K562 (cell line): ENCODE measurements around the gene FAM219B. TPM values are rescaled to one million over a fixed set of nuclear protein-coding genes. Genes with fewer than 3 reads are reported as not detected.
A peak's percentile ranks its signal among the peaks of the same experiment; 100 is the strongest.

Experiments used
- ATAC-seq: fragments of 200-7000 bp; cut with Tn5 transposase; 3 replicates; pipeline ENCODE4 v1.9.1; 2020; ENCODE audit warnings: moderate library complexity
- BruUV-seq: library from RNA; stranded (reverse); fragments of 400-500 nt; replicated peaks from 2 replicates; lab custom pipeline; 2021; lab: Mats Ljungman, UMichigan
- CTCF ChIA-PET: fragments of 300-600 bp; formaldehyde crosslinking; extraction: SDS; loops from one replicate; lab custom pipeline; 2021; ENCODE audit warnings: low intra/inter-chr PET ratio; lab: Yijun Ruan, JAX
- POLR2A ChIA-PET: fragments of 300-600, 350-650 bp; sonication (Branson Sonifier 250); formaldehyde crosslinking; extraction: SDS; loops from one replicate; lab custom pipeline; 2021; ENCODE audit warnings: antibody characterized with exemption, inconsistent platforms; lab: Yijun Ruan, JAX
- DNase-seq, 4 experiments: peaks; one replicate each; pipeline versions ENCODE4 v3.0.0 to v3.0.0-alpha.2; 2011 to 2018; ENCODE audit warnings: low spot score in 3 of 4, mixed read lengths in 3 of 4; ENCODE audit errors: extremely low read depth in 1 of 4
- FAIRE-seq: peaks from 2 replicates; lab custom pipeline; 2011; peaks lifted over from hg19 to GRCh38; lab: Jason Lieb, UNC
- H2AFZ ChIP-seq: 2 replicates; pipeline ENCODE4 v1.6.0; 2011; ENCODE audit warnings: low read depth, low read length, control low read depth, inconsistent platforms
- H3K27ac ChIP-seq: fragments of 200-600 bp; 3 replicates; pipeline ENCODE4 v1.8.0; 2011; ENCODE audit warnings: low read depth, mild to moderate bottlenecking, control low read depth, inconsistent platforms, low read length, moderate library complexity, mixed read lengths; ENCODE audit errors: extremely low read depth
- H3K27me3 ChIP-seq, 2 experiments: fragments of 300-600 bp in 1 of 2; 2 replicates in 1 of 2; 3 replicates in 1 of 2; pipeline versions ENCODE4 v1.6.0 to v1.8.0; 2011; ENCODE audit warnings: inconsistent platforms in 2 of 2, low read length in 2 of 2, mild to moderate bottlenecking in 1 of 2, mixed read lengths in 1 of 2, moderate library complexity in 1 of 2; ENCODE audit not compliant: control insufficient read depth in 2 of 2, insufficient read depth in 2 of 2
- H3K36me3 ChIP-seq: fragments of 300-600 bp; 3 replicates; pipeline ENCODE4 v1.8.0; 2011; ENCODE audit warnings: mild to moderate bottlenecking, low read length, inconsistent platforms; ENCODE audit not compliant: control insufficient read depth, insufficient read depth
- H3K4me1 ChIP-seq, 2 experiments: fragments of 200-600 bp in 1 of 2; replicated peaks in 1 of 2; 2 replicates in 1 of 2; 3 replicates in 1 of 2; pipeline versions ENCODE4 v1.5.1 to v1.8.0; 2011; ENCODE audit warnings: inconsistent platforms in 2 of 2, low read length in 2 of 2, mild to moderate bottlenecking in 1 of 2, mixed read lengths in 1 of 2, moderate library complexity in 1 of 2; ENCODE audit not compliant: control insufficient read depth in 2 of 2, insufficient read depth in 2 of 2
- H3K4me2 ChIP-seq: 2 replicates; pipeline ENCODE4 v1.6.1; 2011; ENCODE audit warnings: low read length, control low read depth, inconsistent platforms, mixed read lengths; ENCODE audit not compliant: insufficient read depth
- H3K4me3 ChIP-seq: fragments of 200-600 bp; sonication (generic), shearing (Covaris generic); 2 replicates; pipeline ENCODE4 v1.5.1; 2016; ENCODE audit warnings: control low read depth, inconsistent platforms
- H3K79me2 ChIP-seq: fragments of 200-600 bp; 3 replicates; pipeline ENCODE4 v1.8.0; 2011; ENCODE audit warnings: low read length, inconsistent platforms; ENCODE audit not compliant: control insufficient read depth, insufficient read depth
- H3K9ac ChIP-seq, 2 experiments: 2 replicates each; pipeline versions ENCODE4 v1.6.0 to v1.6.1; 2011; ENCODE audit warnings: low read depth in 2 of 2, low read length in 2 of 2, control low read depth in 1 of 2, inconsistent platforms in 1 of 2, mild to moderate bottlenecking in 1 of 2, mixed read lengths in 1 of 2; ENCODE audit not compliant: insufficient read depth in 1 of 2
- H3K9me1 ChIP-seq: one replicate; pipeline ENCODE4 v1.6.0; 2011; ENCODE audit warnings: inconsistent platforms, mild to moderate bottlenecking, low read length, moderate library complexity; ENCODE audit not compliant: control insufficient read depth, insufficient read depth
- H3K9me3 ChIP-seq: replicated peaks from 2 replicates; pipeline ENCODE4 v1.5.1; 2011; ENCODE audit warnings: low read depth, low read length, inconsistent platforms; ENCODE audit not compliant: control insufficient read depth, insufficient read depth
- H4K20me1 ChIP-seq: replicated peaks from 2 replicates; pipeline ENCODE4 v1.6.1; 2011; ENCODE audit warnings: low read length, inconsistent platforms, mixed read lengths; ENCODE audit not compliant: control insufficient read depth, insufficient read depth
- CTBP1 ChIP-seq: fragments of 450-650 bp; IDR thresholded peaks from 2 replicates; pipeline ENCODE4 v1.6.1; 2016; ENCODE audit warnings: borderline replicate concordance
- GABPB1 ChIP-seq: sonication (generic); formaldehyde crosslinking; IDR thresholded peaks from 2 replicates; pipeline ENCODE4 v1.8.0; 2022; ENCODE audit warnings: mild to moderate bottlenecking, missing genetic modification reagents
- KLF16 ChIP-seq: IDR thresholded peaks from 2 replicates; pipeline ENCODE4 v1.6.1; 2016; ENCODE audit warnings: antibody characterized with exemption
- MEIS2 ChIP-seq: fragments of 450-650 bp; IDR thresholded peaks from 2 replicates; pipeline ENCODE4 v1.6.1; 2014; ENCODE audit warnings: mild to moderate bottlenecking; ENCODE audit not compliant: partially characterized antibody
- SAP30 ChIP-seq: fragments of 200-600 bp; sonication (generic); IDR thresholded peaks from 2 replicates; pipeline ENCODE4 v1.6.1; 2012; ENCODE audit warnings: borderline replicate concordance, low read depth, mild to moderate bottlenecking, moderate library complexity, low read length, control low read depth, inconsistent platforms; ENCODE audit not compliant: insufficient read depth, poor library complexity, severe bottlenecking
- SMARCE1 ChIP-seq: fragments of 450-650 bp; IDR thresholded peaks from 2 replicates; pipeline ENCODE4 v1.7.1; 2016; ENCODE audit warnings: mild to moderate bottlenecking
- SP1 ChIP-seq: sonication (generic); formaldehyde crosslinking; IDR thresholded peaks from 2 replicates; pipeline ENCODE4 v1.8.1; 2022; ENCODE audit warnings: mild to moderate bottlenecking, missing genetic modification reagents
- ZBTB17 ChIP-seq: fragments of 450-650 bp; formaldehyde crosslinking; IDR thresholded peaks from 2 replicates; pipeline ENCODE4 v1.4.0; 2020; ENCODE audit warnings: mild to moderate bottlenecking
- ZBTB9 ChIP-seq: fragments of 450-650 bp; formaldehyde crosslinking; IDR thresholded peaks from 2 replicates; pipeline ENCODE4 v1.4.0; 2020; ENCODE audit warnings: mild to moderate bottlenecking, moderate library complexity
- ZNF280A ChIP-seq: fragments of 450-650 bp; IDR thresholded peaks from 2 replicates; pipeline ENCODE4 v1.6.1; 2018; ENCODE audit warnings: mild to moderate bottlenecking, low read depth; ENCODE audit not compliant: partially characterized antibody
- WGBS: fragments of 100-300 bp; shearing (Covaris generic); methylation state at CpG from one replicate; pipeline ENCODE4 v1.1.6; 2016; ENCODE audit warnings: low coverage, mixed read lengths; ENCODE audit not compliant: insufficient coverage; ENCODE audit errors: missing lambda C conversion rate; 5-methylcytosine and 5-hydroxymethylcytosine counted together
- in situ Hi-C: fragments of 300-500 bp; cut with MboI; formaldehyde crosslinking; loops from 4 replicates; pipeline ENCODE4 v1.15.0; 2018; ENCODE audit warnings: inconsistent platforms, mixed read lengths
- intact Hi-C: fragments of 100-400 bp; cut with micrococcal nuclease; formaldehyde crosslinking; loops from 2 replicates; pipeline ENCODE4 v1.14.2; 2022
- polyA plus RNA-seq, 8 experiments: library from polyadenylated mRNA; depleted of rRNA in 4 of 8; stranded (reverse) in 5 of 8; unstranded in 3 of 8; fragments of >200 nt; fragmentation: Nextera tagmentation in 2 of 8; fragmentation: Illumina TruSeq in 1 of 8; extraction: Ambion mirVana in 2 of 8; extraction: Trizol in 1 of 8; gene quantifications; 2 replicates each; pipeline versions ENCODE4 v1.2.1 to v1.2.3, GENCODE V29; 2011 to 2014; ENCODE audit warnings: inconsistent platforms in 1 of 8, missing spikeins in 1 of 8
- total RNA-seq, 7 experiments: library from RNA; depleted of rRNA in 6 of 7; stranded (reverse); fragments of >200 nt in 6 of 7; fragmentation: Illumina TruSeq in 2 of 7; extraction: Trizol in 2 of 7; gene quantifications; 2 replicates each; pipeline versions ENCODE4 v1.2.1 to v1.2.3, GENCODE V29; 2011 to 2021; ENCODE audit warnings: low replicate concordance in 1 of 7

The FAM219B gene
- total and polyA plus RNA-seq, 9 of the 15 experiments (the other 6 are each of a cell fraction or from before 2014, with no cell fraction given), result 6.8 to 50.4 (median 29.4) TPM

- peaks cover 8 to 9% of the 10 kb centered on the region in 2 experiments; a peak in 4 of 5 replicates for H3K4me1 ChIP-seq
- H3K9me3 ChIP-seq, result no peaks in the 10 kb centered on the region
- H3K79me2 ChIP-seq, result peaks cover 13% of the 10 kb centered on the region; the same call in 1 of the 3 replicates
- H3K4me2 ChIP-seq, result no peak overlapping the region
- peaks cover 33% of the 10 kb centered on the region for H3K36me3 ChIP-seq
- BruUV-seq, result no TSS peak
- H3K27me3 ChIP-seq, result no peaks in the 10 kb centered on the region
- FAIRE-seq (peak; percentile 82), ATAC-seq (peak; percentile 70), DNase-seq (peak in 1 of 4 experiments; percentile 36)
- intact Hi-C loops, result no loop called here
- H3K4me3 ChIP-seq, result no peak overlapping the region
- H4K20me1 ChIP-seq, result peaks cover 13% of the 10 kb centered on the region
- CTCF ChIA-PET, result no interaction called here
- peak overlapping the region; percentile 45 for H3K27ac ChIP-seq
- in situ Hi-C loops, result no loop called here
- peak overlapping the region in 1 of 2 experiments; percentile 50; a peak in 1 of 4 replicates for H3K9ac ChIP-seq
- TF ChIP-seq SMARCE1 (no peak), SP1 (CRISPR knock-in tag) (no peak), GABPB1 (no peak), ZNF280A (no peak), ZBTB17 (no peak), KLF16 (no peak), ZBTB9 (CRISPR knock-in tag) (no peak), CTBP1 (no peak), SAP30 (no peak), MEIS2 (no peak)
- no peaks in the 10 kb centered on the region for H3K9me1 ChIP-seq
- H2AFZ ChIP-seq, result no peak overlapping the region
- POLR2A ChIA-PET, result interaction anchor here (1.0 to 1.5 kb wide), 3 partner anchors 12 to 45 kb away, joined by 3 to 4 read pairs (median 3); no protein-coding TSS in a partner anchor
- 15% methylated on average over 5 of the region's 5 CpGs for WGBS
Measured at GRCh38 chr15:74857082-74857655, 49.5 kb downstream of the FAM219B start.
